Thymus (tissue), 11 donors: ENCODE results near the gene SERGEF. TPM values are rescaled to one million over a fixed set of nuclear protein-coding genes. Genes with fewer than 3 reads are reported as not detected.

ENCODE experiments used
- DNase-seq, 9 donors: peaks; one replicate each; pipeline ENCODE4 v3.0.0-alpha.2; 2013; ENCODE audit warnings: low spot score in 9 of 9, low read depth in 6 of 9, missing footprints in 1 of 9
- H3K27ac ChIP-seq, 2 donors: one replicate each; pipeline ENCODE4 v1.5.1; 2013; ENCODE audit warnings: control low read depth in 1 of 2, low read depth in 1 of 2, low read length in 1 of 2, mild to moderate bottlenecking in 1 of 2, moderate library complexity in 1 of 2
- H3K27me3 ChIP-seq, 2 donors: one replicate each; pipeline ENCODE4 v1.5.1; 2013; ENCODE audit warnings: low read length in 1 of 2; ENCODE audit not compliant: control insufficient read depth in 2 of 2, insufficient read depth in 1 of 2
- H3K36me3 ChIP-seq, 2 donors: one replicate each; pipeline ENCODE4 v1.5.1; 2013; ENCODE audit warnings: low read length in 1 of 2, mild to moderate bottlenecking in 1 of 2, moderate library complexity in 1 of 2; ENCODE audit not compliant: control insufficient read depth in 2 of 2, insufficient read depth in 2 of 2
- H3K4me1 ChIP-seq, 2 donors: one replicate each; pipeline ENCODE4 v1.5.1; 2013; ENCODE audit warnings: low read length in 2 of 2; ENCODE audit not compliant: control insufficient read depth in 2 of 2, insufficient read depth in 2 of 2
- H3K4me3 ChIP-seq, 2 donors: one replicate each; pipeline ENCODE4 v1.5.1; 2013; ENCODE audit warnings: low read length in 2 of 2, control low read depth in 1 of 2, mild to moderate bottlenecking in 1 of 2
- H3K9me3 ChIP-seq, 2 donors: one replicate each; pipeline ENCODE4 v1.5.1; 2013; ENCODE audit warnings: low read length in 1 of 2, mild to moderate bottlenecking in 1 of 2; ENCODE audit not compliant: control insufficient read depth in 2 of 2, insufficient read depth in 1 of 2
- WGBS: extraction: QIAGEN DNeasy Blood & Tissue Kit; methylation state at CpG from one replicate; pipeline ENCODE4 v1.1.7; 2013; 5-methylcytosine and 5-hydroxymethylcytosine counted together
- polyA plus RNA-seq: library from polyadenylated mRNA; stranded (reverse); fragments of 200-250 nt; gene quantifications from one replicate; pipeline ENCODE4 v1.2.3, GENCODE V29; 2013
- total RNA-seq: library from RNA; stranded (reverse); fragments of 120-200 nt; gene quantifications from one replicate; pipeline ENCODE4 v1.2.4, GENCODE V29; 2013
- donor health status: healthy.

The SERGEF gene
- total and polyA plus RNA-seq, 2 donors = 52.8 to 84.2 TPM

DNA sequence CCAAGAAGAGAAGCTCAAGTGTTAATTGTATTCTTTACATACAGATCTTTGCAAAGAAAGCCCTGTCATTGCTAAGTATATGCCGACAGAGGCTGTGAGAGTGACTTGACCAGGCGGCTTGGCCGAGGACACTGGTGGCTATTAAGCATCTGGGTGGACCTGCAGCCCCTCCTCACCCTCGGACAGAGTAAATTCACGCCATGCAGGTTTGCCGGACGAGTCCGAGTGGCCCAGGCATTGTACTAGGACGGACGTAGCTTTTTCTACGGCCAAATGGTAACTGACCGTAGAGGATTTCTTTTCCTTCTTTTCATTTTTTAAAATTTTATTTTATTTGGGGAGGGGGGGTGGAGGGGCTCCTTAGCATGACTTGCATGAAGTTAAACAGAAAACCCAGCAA, 231.2 kb downstream of the SERGEF start:
- H3K27ac ChIP-seq = no peak overlapping the region
- WGBS = 96% methylated on average over 12 of the region's 12 CpGs
- DNase-seq = no peak

DNA sequence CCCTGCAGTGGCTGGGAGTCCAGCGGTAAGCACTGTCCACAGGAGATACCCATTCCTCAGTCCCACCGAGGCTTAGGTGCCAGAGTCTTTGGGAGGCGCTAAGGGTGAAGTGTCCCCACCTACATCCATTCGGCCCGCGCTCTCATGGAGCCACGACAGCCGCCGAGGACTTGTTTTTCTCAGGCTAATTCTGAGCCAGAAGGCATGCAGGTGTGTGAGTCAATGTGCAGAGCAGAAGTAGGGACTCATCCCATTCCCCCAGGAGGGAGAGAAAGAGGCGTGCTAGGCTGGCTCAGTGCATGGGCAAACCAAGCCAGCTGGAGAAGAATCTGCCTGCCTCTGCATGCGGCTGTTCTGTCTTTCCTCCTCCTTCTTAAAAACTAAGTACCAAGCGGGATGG, 231.6 kb downstream of the SERGEF start:
- Histone ChIP-seq H3K4me1 (no peaks in the 10 kb centered on the region), H3K27me3 (no peaks in the 10 kb centered on the region), H3K36me3 (no peaks in the 10 kb centered on the region), H3K27ac (no peak overlapping the region), H3K9me3 (no peaks in the 10 kb centered on the region), H3K4me3 (no peak overlapping the region)
- DNase-seq = no peak
- 93% methylated on average over 12 of the region's 12 CpGs for WGBS

More for the DNA sequence above, 231.2 kb downstream of the SERGEF start:
- H3K27me3 ChIP-seq = no peaks in the 10 kb centered on the region
- no peak overlapping the region for H3K4me3 ChIP-seq
- no peaks in the 10 kb centered on the region for H3K36me3 ChIP-seq
- H3K4me1 ChIP-seq = no peaks in the 10 kb centered on the region
- no peaks in the 10 kb centered on the region for H3K9me3 ChIP-seq

DNA sequence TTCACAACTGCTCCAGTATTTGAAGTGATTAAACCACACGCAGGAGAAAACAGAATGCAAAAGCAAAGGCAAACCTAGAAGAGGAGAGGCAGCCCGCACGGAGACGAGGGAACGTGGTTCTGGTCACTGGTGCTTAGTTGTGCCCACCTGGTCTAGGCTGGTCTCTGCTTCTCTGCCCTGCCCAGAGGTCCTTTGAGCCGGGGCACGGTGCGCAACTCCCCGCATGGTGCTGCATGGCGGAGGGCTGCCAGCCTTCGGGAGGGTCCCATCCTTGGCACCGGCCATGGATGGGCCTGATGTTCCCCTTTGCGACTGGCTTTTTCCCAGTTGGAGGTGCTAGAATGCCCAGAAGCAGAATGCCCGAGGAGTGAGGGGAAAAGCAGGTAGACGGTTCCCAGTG, 232.2 kb downstream of the SERGEF start:
- H3K27me3 ChIP-seq = no peaks in the 10 kb centered on the region
- no peaks in the 10 kb centered on the region for H3K9me3 ChIP-seq
- WGBS = 98% methylated on average over 15 of the region's 15 CpGs
- no peak overlapping the region for H3K27ac ChIP-seq
- H3K4me3 ChIP-seq = no peak overlapping the region
- no peak for DNase-seq
- no peaks in the 10 kb centered on the region for H3K4me1 ChIP-seq
- no peaks in the 10 kb centered on the region for H3K36me3 ChIP-seq

DNA sequence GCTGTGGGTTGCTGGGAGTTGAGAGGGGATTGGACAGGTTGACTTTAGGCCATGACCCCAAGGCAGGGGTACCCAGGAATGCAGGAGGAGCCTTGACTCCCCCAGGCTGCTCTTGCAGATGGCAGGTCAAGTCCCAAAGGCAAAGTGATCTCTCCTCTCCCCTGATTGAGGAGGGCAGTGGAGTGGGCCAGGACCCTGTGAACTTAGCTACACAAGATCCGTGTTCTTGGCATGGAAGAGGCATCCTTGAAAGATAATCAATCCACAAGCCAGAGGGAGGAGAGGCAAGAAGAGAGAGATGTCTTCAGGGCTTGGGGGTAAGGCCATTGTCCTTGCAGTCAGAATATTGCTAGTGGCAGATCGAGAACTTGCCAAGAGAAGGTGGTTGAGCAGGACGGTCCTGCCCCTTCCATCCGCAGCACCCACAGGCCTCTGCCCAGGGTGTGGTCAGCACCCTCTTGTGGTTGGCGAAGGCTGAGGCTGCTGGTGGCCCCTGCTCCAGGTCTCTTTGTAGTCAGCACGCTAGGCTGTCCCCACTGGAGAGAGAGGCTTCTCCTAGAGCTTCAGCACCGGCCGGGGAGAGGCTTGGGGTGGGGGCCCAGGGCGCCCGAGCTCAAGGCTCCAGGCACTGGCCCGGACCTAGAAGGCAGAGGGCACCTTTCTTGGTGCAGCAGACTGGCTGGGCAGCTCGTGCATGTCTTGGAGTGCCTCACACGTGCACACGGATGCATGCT, 232.8 kb downstream of the SERGEF start:
- no peak overlapping the region for H3K4me3 ChIP-seq
- H3K27me3 ChIP-seq = no peaks in the 10 kb centered on the region
- 96% methylated on average over 14 of the region's 14 CpGs for WGBS
- H3K36me3 ChIP-seq = no peaks in the 10 kb centered on the region
- H3K9me3 ChIP-seq = no peaks in the 10 kb centered on the region
- H3K27ac ChIP-seq = no peak overlapping the region
- no peak for DNase-seq
- H3K4me1 ChIP-seq = no peaks in the 10 kb centered on the region

DNA sequence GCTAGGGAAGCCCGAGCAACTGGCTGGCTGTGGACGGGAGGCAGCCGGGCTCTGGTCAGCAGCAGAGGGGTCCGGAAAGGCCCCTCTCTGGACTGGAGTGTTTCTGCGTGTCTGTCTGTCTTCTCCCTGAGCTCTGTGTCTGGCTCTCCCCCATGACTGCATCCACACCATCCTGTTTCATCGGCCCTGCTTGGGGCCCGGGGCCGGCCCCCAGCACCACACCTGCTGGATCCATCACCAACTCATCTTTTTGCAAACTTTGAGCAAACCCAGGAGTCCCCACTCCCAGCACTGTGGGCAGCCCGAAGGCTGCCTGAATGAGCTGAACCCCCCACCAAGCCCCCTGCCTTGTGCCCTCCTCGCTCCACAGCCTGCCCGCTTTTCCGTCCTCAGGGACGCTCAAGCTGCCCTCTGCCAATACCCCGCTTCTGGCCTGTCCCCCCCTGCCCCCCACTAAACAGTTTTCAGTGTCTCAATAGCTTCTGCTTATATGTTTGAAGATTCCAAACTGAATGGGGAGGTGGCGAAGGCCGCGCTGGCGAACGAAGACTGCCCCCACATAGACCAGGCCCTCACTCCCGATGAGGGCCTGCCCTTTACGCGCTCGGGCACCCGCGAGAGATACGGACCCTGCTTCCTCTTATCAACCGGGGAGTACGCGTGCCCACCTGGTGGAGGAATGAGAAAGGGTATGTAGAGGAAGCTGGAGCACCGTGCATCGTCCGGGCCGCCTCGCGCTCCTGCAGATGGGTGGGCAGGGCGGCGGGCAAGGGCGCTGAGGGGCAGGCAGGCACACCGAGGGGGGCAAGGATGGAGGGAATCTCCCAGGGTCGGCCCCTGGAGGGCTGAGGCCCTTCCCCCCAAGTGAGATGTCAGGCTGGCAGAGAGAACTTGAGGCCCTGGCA, 233.6 kb downstream of the SERGEF start:
- Histone ChIP-seq H3K4me1 (no peaks in the 10 kb centered on the region), H3K9me3 (no peaks in the 10 kb centered on the region), H3K27ac (no peak overlapping the region), H3K27me3 (no peaks in the 10 kb centered on the region), H3K4me3 (no peak overlapping the region), H3K36me3 (no peaks in the 10 kb centered on the region)
- WGBS = 98% methylated on average over 40 of the region's 40 CpGs
- no peak for DNase-seq

DNA sequence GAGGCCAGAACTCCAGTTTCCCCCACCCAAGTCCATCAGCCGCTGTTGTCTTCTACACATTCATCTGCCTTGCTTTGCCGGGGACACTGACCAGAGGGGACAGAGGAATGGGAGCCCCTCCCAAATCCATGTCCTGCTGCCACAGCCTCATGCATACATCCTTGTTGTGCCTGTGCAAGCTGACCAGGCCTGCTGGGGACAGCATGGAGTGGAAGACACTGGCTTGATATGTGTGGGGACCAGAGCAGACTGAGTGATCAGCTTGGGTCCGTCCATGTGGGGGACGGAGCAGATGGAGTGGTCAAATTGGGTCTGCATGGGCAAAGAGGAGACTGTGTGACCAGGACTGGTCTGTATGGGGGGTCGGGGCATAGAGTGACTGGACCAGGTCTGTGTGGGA, 234.5 kb downstream of the SERGEF start:
- no peaks in the 10 kb centered on the region for H3K36me3 ChIP-seq
- no peaks in the 10 kb centered on the region for H3K9me3 ChIP-seq
- no peak overlapping the region for H3K4me3 ChIP-seq
- H3K27me3 ChIP-seq = no peaks in the 10 kb centered on the region
- no peak for DNase-seq
- H3K27ac ChIP-seq = no peak overlapping the region
- H3K4me1 ChIP-seq = no peaks in the 10 kb centered on the region
- WGBS = 93% methylated on average over 5 of the region's 5 CpGs

DNA sequence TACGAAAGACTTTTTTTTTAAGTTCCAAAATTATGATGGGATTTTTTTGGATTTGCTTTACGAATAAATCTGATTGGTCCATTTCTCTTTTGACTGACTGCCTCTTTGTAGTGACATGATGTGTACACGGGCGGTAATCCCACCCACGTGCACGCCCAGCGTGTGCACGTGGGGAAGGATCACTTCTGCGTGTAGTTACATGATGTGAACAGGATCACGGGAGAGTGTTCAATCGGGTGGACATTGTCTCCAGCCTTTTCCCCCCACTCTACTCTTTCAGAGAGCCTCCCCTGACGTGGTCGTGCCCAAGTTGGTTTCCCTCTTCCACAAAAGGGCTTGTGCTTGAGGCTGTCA, 235.1 kb downstream of the SERGEF start:
- H3K27me3 ChIP-seq = no peaks in the 10 kb centered on the region
- no peak overlapping the region for H3K27ac ChIP-seq
- DNase-seq = no peak
- WGBS = 93% methylated on average over 13 of the region's 13 CpGs
- H3K4me3 ChIP-seq = no peak overlapping the region
- H3K9me3 ChIP-seq = no peaks in the 10 kb centered on the region
- H3K36me3 ChIP-seq = no peaks in the 10 kb centered on the region
- no peaks in the 10 kb centered on the region for H3K4me1 ChIP-seq

DNA sequence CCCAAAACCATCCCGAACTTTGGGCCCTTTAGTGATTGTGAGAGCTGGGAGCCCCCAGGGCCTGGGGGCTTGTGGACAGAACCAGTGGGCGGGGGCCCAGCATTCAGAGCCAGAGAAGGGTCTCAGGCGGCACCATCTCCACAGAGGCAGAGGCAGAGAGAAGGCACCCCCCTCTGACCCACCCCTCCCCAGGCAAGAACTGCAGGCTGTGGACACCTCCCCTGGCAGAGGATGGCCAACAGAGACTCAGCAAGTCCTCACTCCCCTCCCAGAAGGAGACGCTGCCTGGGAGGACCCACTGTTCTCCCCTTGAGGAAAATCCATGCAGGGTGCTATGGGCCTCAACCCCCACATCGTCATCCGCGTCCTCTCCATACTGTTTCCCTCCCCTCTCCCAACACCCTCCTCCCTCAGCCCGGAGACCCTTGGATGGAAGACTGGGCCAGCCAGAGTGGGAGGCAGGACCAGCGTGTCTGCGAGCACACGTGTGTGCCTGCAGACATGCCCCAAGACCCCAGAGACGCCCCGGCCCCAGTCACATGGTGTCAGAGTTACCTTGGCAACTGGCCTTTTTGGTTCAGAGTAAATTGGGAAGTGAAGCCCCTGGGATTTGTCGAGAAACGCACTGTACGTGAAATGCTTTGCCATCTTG, 235.6 kb downstream of the SERGEF start:
- DNase-seq = no peak

More for the DNA sequence above, 235.6 kb downstream of the SERGEF start:
- Histone ChIP-seq H3K27ac (no peak overlapping the region), H3K9me3 (no peaks in the 10 kb centered on the region), H3K4me1 (no peaks in the 10 kb centered on the region), H3K4me3 (no peak overlapping the region), H3K27me3 (no peaks in the 10 kb centered on the region), H3K36me3 (no peaks in the 10 kb centered on the region)
- 92% methylated on average over 16 of the region's 16 CpGs for WGBS
